ENCODE data around the gene BNC1.
"Not testable (repeated sequence)": the region's sequence is repeated elsewhere in the genome, so short reads cannot be mapped to it uniquely, and the experiment has no call there.

BNC1 gene

GRCh38 chr15:83290236-83290635, 5.8 kb upstream of the BNC1 start:
- no peak for DNase-seq

GRCh38 chr15:83289160-83289559, 4.7 kb upstream of the BNC1 start:
- no peak for DNase-seq

DNA sequence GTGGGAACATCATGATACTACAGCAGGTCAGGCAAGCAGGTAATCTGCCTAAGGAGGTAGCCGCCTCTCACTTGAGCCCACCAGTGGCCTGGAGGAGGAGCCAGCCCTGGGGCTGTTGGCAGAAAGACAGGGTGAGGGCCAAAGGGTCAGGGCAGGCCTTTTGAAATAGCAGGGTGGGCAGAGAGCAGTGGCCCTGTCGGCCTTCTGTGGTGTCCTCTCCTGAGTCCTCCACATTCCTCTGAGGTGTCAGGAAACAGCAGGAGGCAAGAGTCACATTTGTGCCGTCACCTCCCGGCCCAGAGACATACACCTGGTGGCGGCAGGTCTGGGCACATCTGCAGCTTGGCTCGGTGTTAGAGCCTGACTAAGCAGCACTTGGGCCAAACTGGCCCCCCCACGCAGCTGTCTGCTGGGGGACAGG, 3.9 kb upstream of the BNC1 start:
- DNase-seq: no peak

GRCh38 chr15:83287541-83288027, 3.1 kb upstream of the BNC1 start:
- DNase-seq: no peak

DNA sequence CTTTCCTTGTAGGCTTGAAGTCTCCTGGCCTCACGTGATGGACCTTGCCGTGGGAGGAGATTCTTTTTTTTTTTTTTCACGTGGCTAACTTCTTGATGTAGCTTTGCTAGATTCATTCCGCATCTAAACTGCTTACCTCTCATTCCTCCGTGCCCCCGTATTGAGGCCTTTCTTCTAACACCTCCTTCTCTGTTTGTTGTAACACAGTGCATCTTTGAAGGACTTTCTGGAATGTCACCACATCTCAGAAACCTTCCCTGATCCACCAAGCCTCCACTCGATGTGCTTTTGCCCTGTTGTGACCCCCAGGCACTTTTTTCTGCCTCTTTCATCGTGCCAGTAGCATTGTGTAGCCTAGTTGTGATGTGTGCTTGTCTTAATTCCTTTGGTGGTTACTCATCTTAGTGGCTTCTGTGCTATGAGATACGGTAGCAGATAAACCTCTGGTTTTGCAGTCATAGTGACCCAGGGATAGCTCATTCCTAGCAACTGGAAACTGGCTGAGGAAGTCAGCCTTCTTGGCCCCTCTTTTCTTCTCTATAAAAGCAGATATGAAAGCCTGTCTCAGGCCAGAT, 1.6 kb upstream of the BNC1 start:
- no peak for DNase-seq

GRCh38 chr15:83285284-83285978, 967 bp upstream of the BNC1 start:
- no peak for DNase-seq

DNA sequence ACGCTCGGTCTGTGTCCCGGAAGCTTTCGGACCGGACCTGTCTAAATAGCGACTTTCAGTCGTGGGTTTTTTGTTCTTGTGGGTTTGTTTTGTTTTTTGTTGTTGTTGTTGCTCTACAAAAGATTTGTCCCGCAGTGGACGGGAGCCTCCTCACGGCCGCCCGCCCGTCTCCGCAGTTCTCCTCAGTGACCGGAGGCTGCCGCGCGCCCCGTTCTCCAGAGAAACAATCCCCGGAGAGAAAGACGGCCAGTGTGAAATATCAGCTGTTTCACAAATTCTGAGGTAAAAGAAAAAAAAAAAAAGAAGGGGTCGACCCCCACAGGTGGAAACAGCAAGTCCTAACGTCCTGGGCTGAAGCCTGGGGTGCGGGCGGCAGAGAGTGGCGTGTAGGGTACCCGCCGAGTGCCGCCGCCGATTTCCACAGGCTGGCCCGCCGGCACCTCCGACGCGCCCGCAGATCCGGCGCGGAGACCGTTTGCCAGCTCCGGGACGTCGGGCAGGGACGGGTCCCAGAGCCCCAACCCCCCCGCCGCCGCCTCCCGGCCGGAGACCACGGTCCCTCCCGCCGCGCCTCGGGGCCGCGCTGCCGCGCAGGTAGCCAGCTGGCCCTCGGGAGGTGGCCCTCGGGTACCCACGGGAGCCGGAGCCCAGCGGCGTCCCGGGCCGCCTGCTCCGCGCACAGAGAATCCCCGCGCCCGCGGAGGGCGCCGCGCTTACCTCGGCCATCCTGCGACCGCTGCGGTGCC, 478 bp downstream of the BNC1 start:
- no peak for DNase-seq

DNA sequence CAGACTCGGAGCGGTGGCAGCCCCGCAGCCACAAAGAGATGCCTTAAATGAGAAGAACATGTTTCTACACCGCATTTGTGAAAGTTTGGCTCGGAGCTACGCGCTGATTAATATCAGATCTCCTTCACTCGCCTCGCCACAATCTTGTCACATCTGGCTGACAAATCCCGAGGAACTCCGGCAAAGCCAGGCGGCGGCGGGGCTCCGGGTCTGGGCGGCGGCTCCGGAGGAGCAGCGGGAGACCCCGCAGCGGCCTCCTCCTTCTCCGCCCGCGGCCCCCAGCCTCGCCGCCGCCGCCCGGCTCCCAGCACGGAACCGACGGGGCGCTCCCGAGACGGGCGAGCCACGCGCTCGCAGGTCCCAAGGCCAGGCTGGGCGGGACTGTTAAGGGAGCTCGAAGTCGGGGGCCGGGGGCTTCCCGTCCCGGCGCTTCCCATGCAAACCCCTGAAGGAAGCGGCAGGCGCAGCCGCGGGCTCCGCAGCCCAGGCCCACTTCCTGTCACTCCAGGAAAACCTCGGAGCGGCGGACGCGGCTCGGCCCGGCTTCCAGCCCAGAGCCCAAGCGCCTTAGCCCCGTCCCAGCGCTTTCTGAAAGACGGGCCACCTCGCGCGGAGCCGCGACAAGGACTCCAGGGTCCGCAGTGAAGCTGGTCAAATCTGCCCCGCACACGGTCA, 1.2 kb downstream of the BNC1 start:
- DNase-seq: no peak

DNA sequence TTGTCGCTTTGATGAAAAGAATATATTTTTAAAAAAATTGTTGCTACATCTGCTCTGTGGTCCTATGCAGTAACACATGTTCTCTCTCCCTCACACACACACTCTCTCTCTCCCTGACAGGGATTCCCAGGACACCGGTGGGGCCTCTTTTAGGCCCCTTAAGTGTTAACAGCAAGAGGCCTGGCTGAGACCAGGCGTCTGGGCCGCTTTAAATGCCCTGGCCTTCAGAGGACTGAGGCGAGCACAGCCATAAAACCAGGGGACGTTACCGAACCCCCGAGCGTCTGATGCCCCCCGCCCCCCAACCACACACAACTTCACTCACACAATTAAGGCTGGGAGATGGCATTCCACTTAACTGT, 1.7 kb downstream of the BNC1 start:
- no peak for DNase-seq

- DNase-seq: no peak
Measured at GRCh38 chr15:83282141-83282540, 2.3 kb downstream of the BNC1 start.

- no peak for DNase-seq
Measured at GRCh38 chr15:83278191-83278590, 6.3 kb downstream of the BNC1 start.

DNA sequence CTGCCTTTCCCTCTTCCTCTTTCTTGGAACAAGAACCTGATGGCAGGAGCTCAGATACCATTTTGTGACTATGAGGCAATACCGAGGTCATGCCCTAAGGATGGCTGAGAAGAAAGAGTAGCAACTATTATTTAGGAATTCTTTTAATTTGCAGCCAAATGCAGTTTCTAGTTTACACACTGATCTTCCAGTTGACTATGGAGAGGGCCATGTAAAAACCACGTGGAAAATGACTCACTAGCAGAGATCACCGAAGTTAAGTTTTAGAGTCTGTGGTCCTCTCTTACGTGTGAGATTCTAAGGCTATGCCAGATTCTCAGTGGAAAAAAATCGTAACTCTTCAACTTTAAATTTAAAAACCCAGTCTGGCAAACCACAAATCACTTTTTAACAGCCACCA, 7.8 kb downstream of the BNC1 start:
- no peak for DNase-seq

DNA sequence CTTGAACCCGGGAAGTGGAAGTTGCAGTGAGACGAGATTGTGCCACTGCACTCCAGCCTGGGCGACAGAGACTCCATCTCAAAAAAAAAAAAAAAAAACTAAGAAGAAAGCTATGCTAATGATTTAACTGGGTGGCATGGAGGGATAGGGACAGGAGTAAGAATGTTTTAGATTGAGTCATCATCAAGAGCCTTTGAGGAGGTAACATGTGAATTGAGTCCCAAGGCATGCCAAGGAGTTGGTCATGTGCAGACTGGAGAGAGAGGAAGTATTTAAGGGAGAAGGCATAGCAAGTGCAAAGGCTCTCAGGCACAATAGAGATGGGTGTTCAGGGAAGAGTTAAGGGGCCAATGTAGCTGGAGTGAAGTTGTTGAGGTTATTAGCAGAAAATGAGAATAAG, 9.1 kb downstream of the BNC1 start:
- no peak for DNase-seq

DNA sequence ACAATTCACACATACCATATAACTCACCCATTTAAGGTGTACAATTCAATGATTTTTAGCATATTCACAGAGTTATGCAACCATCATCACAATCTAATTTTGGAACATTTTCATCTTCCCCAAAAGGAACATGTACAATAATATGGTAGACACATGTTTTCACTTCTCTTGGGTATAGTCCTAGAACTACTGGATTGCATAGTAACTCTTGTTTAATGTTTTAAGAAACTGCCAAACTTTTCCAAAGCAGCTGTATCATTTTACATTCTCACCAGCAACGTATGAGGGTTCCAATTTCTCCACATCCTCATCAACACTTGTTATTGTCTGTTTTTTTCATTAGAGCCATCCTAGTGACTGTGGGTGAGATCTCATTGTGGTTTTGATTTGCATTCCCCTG, 14.3 kb downstream of the BNC1 start:
- no peak for DNase-seq

DNA sequence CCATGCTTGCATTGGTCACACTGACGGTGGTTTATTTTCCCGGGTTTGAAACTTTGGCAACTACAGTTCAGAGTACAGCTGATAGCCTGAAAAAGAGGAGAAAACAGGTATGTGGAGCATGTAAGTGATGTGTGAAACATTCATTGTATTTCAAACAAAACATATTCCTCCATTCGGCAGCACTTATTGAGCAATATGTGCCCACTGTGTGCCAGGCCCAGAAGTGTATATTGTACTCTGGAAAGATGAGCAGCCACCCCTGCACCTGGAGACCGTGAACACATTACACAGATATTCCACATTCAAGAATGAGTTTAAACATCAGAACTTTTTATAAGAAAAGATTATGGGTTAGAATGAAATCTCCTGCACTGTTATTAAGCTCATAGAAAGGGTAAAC, 16.3 kb downstream of the BNC1 start:
- DNase-seq: no peak

DNA sequence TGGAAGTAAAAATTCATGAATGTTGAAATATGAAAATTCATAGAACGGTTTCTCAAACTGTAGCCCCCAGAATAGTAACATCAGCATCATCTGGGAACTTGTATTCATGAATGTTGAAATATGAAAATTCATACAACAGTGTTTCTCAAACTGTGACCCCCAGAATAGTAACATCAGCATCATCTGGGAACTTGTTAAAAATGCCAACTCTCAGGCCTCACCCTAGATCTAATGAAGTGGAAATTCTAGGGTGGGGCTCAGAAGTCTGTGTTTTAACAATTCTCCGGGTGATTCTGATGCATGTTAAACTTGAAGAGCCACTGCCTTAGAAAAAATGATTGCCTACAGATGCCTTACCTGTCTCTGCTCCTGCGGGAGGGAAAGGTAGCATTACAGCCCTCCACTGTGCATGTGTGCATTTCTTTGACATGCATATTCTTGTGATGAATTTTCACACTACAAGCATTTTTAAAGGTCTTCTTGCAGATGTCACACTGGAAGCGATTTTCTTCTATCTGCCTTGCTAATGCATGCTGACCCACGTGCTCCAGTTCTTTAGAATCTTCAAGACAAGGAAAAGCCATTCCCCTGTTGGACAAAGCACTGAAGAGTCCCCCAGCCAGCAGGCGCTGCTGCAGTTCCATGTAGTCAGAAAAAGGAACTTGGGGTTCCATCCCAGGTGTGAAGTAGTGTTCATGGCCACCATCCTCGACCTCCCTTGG, 21.7 kb downstream of the BNC1 start:
- DNase-seq: no peak

- DNase-seq: not testable (repeated sequence)
Measured at GRCh38 chr15:83262181-83262580, 22.3 kb downstream of the BNC1 start.

DNA sequence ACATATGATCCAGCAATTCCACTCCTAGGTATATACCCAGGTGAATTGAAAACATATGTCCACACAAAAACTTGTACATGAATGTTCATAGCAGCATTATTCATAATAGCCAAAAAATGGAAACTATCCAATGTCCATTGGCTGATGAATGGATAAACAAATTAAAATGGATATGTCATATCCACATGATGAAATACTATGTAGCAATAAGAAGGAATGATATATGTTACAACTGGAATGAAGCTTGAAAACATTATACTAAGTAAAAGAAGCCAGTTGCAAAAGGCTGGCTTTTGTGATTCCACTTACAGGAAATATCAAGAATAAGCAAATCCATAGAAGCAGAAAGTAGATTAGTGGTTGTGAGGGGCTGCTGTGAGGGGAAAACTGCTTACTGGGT, 33.7 kb downstream of the BNC1 start:
- no peak for DNase-seq

GRCh38 chr15:83249030-83249343, 35.5 kb downstream of the BNC1 start:
- no peak for DNase-seq

DNA sequence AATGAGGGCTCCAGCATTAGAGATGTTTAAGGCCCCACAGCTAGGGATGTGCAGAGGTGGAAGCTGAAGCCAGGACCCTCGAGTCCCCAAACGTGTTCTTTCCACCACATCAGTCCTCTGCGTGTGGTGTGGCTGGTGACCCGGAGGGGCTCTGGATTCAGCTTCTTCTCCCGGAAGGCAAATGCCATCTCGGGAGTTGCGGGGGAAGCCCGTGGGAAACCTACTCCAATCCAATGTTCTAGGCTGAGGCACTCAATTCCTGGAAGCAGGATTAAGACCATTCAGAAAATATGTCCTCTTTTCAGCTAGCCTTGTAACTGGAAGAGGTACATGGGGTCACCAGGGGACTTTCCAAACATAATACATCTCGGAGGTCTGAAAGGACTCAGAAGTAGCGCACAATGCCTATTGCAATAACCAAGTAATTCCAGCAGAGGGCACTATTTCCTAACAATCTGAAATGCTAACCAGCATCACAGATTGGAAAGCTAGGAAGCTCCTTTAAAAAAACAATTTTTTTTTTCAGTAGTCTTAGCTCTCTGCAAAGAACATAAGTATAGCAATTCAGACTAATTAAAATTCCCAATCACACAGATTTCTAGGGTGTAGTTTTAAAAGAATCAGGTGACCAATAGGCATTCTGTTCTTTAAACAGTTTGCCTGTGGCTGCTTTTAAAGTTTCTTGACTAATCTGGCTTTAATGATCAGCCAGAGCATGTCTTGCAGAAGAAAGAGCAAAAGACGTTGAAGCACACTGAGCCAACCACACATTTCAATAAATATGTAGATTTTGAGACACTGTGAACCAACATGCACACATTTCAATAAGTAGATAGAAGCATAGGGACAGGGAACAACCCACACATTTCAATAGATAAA, 36.1 kb downstream of the BNC1 start:
- DNase-seq: peak; percentile 81

DNA sequence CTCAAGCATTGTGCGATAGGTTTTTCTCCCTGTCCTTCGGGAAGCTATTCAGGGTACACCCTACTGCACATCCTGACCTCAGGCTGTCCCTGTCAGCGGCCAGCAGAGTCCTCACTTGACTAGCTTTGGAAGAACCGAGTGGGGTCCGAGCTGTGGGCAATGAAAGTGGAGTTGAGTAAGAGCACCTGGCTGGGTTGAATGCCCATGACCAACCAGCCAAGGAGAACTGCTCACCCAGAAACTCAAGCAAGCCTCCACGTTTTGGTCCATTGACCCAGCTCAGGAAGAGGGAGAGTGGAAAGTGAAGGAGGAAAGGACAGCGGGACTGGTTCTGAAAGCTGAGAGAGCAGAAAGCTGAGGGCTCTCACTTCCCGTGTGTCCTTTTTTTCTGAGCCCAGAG, 40.8 kb downstream of the BNC1 start:
- no peak for DNase-seq

DNA sequence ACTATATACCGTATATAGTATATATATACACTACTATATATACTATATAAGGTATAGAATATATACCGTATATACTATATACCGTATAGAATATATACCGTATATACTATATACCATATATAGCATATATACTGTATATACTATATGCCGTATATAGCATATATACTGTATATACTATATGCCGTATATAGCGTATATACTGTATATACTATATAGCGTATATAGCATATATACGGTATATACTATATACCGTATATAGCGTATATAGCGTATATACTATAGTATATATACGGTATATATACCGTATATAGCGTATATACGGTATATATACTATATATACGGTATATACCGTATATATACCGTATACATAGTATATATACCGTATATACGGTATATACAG, 54.2 kb downstream of the BNC1 start:
- no peak for DNase-seq

All from OCI-M1 (cell line).